NCI-H1048 (cell line): Measurements from ENCODE around the gene GNB1L.

Source experiments
- DNase-seq: peaks from one replicate; lab custom pipeline; 2025; lab: John Stamatoyannopoulos, UW

Gene GNB1L

GRCh38 chr22:19875531-19876313 is 21.0 kb upstream of the GNB1L start:
- no peak for DNase-seq

- DNase-seq: no peak
Observed at GRCh38 chr22:19875061-19875530, 20.4 kb upstream of the GNB1L start.

GRCh38 chr22:19874307-19875060 is 19.8 kb upstream of the GNB1L start:
- DNase-seq: no peak

- no peak for DNase-seq
Observed at GRCh38 chr22:19873960-19874306, 19.3 kb upstream of the GNB1L start.

GRCh38 chr22:19873138-19873959 is 18.7 kb upstream of the GNB1L start:
- no peak for DNase-seq

- DNase-seq: no peak
Observed at GRCh38 chr22:19872779-19873137, 18.1 kb upstream of the GNB1L start.

- no peak for DNase-seq
Observed at GRCh38 chr22:19871845-19872778, 17.4 kb upstream of the GNB1L start.

GRCh38 chr22:19871023-19871844 is 16.6 kb upstream of the GNB1L start:
- DNase-seq: no peak

GRCh38 chr22:19870153-19871022 is 15.7 kb upstream of the GNB1L start:
- no peak for DNase-seq

- DNase-seq: no peak
Observed at GRCh38 chr22:19869497-19870152, 15.0 kb upstream of the GNB1L start.

- DNase-seq: no peak
Observed at GRCh38 chr22:19868773-19869471, 14.2 kb upstream of the GNB1L start.

- no peak for DNase-seq
Observed at GRCh38 chr22:19868333-19868732, 13.7 kb upstream of the GNB1L start.

GRCh38 chr22:19867617-19868016 is 12.9 kb upstream of the GNB1L start:
- no peak for DNase-seq

GRCh38 chr22:19866665-19867009 is 12.0 kb upstream of the GNB1L start:
- DNase-seq: no peak

GRCh38 chr22:19865141-19865829 is 10.6 kb upstream of the GNB1L start:
- DNase-seq: no peak

GRCh38 chr22:19864538-19865106 is 9.9 kb upstream of the GNB1L start:
- no peak for DNase-seq

GRCh38 chr22:19863571-19863970 is 8.9 kb upstream of the GNB1L start:
- DNase-seq: no peak
